Spleen (tissue), 7 donors: ENCODE measurements around the gene FOXJ1.

Source experiments
- POLR2A ChIP-seq, 3 donors: fragments of 450-650 bp; IDR thresholded peaks; one replicate each; pipeline ENCODE4 v1.5.1; 2017; ENCODE audit warnings: antibody characterized with exemption in 3 of 3, mild to moderate bottlenecking in 1 of 3
- POLR2AphosphoS5 ChIP-seq, 3 donors: sonication (generic); formaldehyde crosslinking; IDR thresholded peaks; one replicate each; pipeline ENCODE4 v1.5.1; 2017; ENCODE audit warnings: antibody characterized with exemption in 3 of 3
- TF ChIP-seq, protein P1 (sequence below), 11 experiments: fragments of 200-600 bp in 7 of 11; fragments of 450-650 bp in 4 of 11; sonication (generic) in 4 of 11; IDR thresholded peaks in 8 of 11; conservative IDR thresholded peaks in 3 of 11; 1 replicate in 7 of 11; 2 replicates in 4 of 11; pipeline versions ENCODE4 v1.4.0 to v1.8.0; 2016 to 2021; ENCODE audit warnings: antibody characterized with exemption in 11 of 11, inconsistent platforms in 4 of 11, mild to moderate bottlenecking in 1 of 11
- donor health status: DM: no; HTN: no; CAD: no; lungs with moderate emphysema.
- donor health status: DM: no; HTN: no; CAD: no.
- donor health status: DM: no; HTN: no; CAD: no.

DNA sequence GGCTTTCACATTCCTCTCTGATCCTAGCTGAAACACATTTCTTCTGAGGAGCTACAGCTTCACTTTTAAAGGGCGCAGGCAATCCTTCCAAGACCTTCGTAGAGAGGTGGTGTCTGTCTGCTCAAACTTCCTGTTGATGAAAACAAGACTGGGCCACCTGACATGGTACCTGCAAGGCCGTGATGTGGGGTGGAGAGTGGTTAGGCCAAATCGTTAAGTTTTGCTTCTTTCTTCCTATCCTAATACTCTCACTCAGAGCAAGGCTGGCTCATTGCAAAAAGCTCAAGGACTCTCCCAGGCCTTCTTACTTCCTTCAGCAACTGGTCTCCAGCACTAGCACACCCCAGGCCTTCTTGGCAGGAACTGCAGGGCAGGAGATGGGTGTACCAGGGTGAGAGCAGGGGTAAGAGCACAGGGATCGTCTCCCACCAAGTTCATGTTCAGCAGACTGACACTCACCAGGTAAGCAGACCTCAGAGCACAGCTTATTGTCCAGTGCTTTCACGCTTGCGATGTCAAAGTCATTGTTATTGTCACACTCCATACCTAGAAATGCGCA is 10.9 kb upstream of the FOXJ1 start:
- TF ChIP-seq, protein P1, sequence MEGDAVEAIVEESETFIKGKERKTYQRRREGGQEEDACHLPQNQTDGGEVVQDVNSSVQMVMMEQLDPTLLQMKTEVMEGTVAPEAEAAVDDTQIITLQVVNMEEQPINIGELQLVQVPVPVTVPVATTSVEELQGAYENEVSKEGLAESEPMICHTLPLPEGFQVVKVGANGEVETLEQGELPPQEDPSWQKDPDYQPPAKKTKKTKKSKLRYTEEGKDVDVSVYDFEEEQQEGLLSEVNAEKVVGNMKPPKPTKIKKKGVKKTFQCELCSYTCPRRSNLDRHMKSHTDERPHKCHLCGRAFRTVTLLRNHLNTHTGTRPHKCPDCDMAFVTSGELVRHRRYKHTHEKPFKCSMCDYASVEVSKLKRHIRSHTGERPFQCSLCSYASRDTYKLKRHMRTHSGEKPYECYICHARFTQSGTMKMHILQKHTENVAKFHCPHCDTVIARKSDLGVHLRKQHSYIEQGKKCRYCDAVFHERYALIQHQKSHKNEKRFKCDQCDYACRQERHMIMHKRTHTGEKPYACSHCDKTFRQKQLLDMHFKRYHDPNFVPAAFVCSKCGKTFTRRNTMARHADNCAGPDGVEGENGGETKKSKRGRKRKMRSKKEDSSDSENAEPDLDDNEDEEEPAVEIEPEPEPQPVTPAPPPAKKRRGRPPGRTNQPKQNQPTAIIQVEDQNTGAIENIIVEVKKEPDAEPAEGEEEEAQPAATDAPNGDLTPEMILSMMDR (IDR thresholded peaks at IDR 0.05 in 8 of 11, conservative IDR thresholded peaks at IDR 0.05 in 3 of 11): no peak
- TF ChIP-seq POLR2A (IDR thresholded peaks at IDR 0.05): no peak
- no peak for TF ChIP-seq POLR2AphosphoS5 (IDR thresholded peaks at IDR 0.05)
